Upper lobe of left lung (tissue), 6 donors: Measurements from ENCODE around the gene DYNC2LI1. TPM values are rescaled to one million over a fixed set of nuclear protein-coding genes. Genes with fewer than 3 reads are reported as not detected.

Experiments
- ATAC-seq, 2 donors: fragments of 200-7000 bp; cut with Tn5 transposase; one replicate each; pipeline ENCODE4 v1.9.1; 2022; ENCODE audit warnings: mild to moderate bottlenecking in 2 of 2, moderate library complexity in 2 of 2; ENCODE audit not compliant: low FRiP score in 2 of 2
- DNase-seq, 2 donors: peaks; one replicate each; pipeline ENCODE4 v3.0.0-alpha.2; 2019 to 2020
- H3K27ac ChIP-seq, 4 donors: fragments of 200-600 bp; sonication (generic); one replicate each; pipeline ENCODE4 v1.5.1; 2016 to 2019
- H3K27me3 ChIP-seq, 4 donors: fragments of 200-600 bp; sonication (generic); one replicate each; pipeline ENCODE4 v1.5.1; 2017 to 2019
- H3K36me3 ChIP-seq, 4 donors: fragments of 200-600 bp; sonication (generic); one replicate each; pipeline ENCODE4 v1.5.1; 2016 to 2019
- H3K4me1 ChIP-seq, 4 donors: fragments of 200-600 bp; sonication (generic); one replicate each; pipeline ENCODE4 v1.5.1; 2018 to 2019
- H3K4me3 ChIP-seq, 4 donors: fragments of 200-600 bp; sonication (generic); one replicate each; pipeline ENCODE4 v1.5.1; 2017 to 2019; ENCODE audit warnings: mild to moderate bottlenecking in 2 of 4, moderate library complexity in 1 of 4
- H3K9me3 ChIP-seq, 4 donors: fragments of 200-600 bp; sonication (generic); one replicate each; pipeline ENCODE4 v1.5.1; 2018 to 2019
- EP300 ChIP-seq, 4 donors: sonication (generic); formaldehyde crosslinking; IDR thresholded peaks; one replicate each; pipeline ENCODE4 v1.5.1; 2017; ENCODE audit warnings: antibody characterized with exemption in 4 of 4, control low read depth in 2 of 4
- POLR2A ChIP-seq, 4 donors: fragments of 450-650 bp; IDR thresholded peaks; one replicate each; pipeline ENCODE4 v1.5.1; 2016 to 2017; ENCODE audit warnings: antibody characterized with exemption in 4 of 4, mild to moderate bottlenecking in 2 of 4
- POLR2AphosphoS5 ChIP-seq, 2 donors: sonication (generic); formaldehyde crosslinking; IDR thresholded peaks; one replicate each; pipeline ENCODE4 v1.5.1; 2017; ENCODE audit warnings: antibody characterized with exemption in 2 of 2
- WGBS, 2 donors: methylation state at CpG; one replicate each; pipeline ENCODE4 v1.1.5; 2017 to 2018; 5-methylcytosine and 5-hydroxymethylcytosine counted together
- total RNA-seq, 6 donors: library from RNA; depleted of rRNA in 4 of 6; stranded (reverse); fragments of >200 nt in 4 of 6; gene quantifications; one replicate each; pipeline versions ENCODE4 v1.1.0 to v1.2.1, GENCODE V29; 2016 to 2021
- TF ChIP-seq, protein P1 (sequence below), 6 experiments: fragments of 450-650 bp in 4 of 6; fragments of 200-600 bp in 2 of 6; sonication (generic) in 2 of 6; IDR thresholded peaks; one replicate each; pipeline ENCODE4 v1.5.1; 2016 to 2019; ENCODE audit warnings: antibody characterized with exemption in 6 of 6
- donor health status: DM: no; HTN: no; CAD: no; lungs with moderate emphysema.
- donor health status: DM: no; HTN: yes; CAD: no; lungs with severe emphysema.

DYNC2LI1 gene
- total RNA-seq, 6 donors from 2014 or later: 15.8 to 58.2 (median 18.1) TPM

DNA sequence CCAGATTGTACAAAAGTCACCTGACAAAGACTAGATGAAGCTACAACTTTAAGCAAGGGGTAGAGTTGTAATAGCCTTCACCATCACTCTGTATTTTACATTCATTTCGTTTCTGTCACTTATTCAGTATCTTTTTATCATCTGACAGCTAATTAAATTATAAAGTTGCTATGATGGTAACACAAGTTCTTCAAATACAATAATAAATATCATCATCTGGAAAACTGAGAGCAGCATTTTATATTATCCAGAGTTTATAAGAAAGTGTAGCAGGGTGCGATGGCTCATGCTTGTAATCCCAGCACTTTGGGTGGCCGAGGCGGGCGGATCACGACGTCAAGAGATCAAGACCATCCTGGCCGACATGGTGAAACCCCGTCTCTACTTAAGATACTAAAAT is 21.1 kb downstream of the DYNC2LI1 start:
- Histone ChIP-seq H3K4me1 (peaks cover 0 to 3% (median 0%) of the 10 kb centered on the region in 4 donors), H3K27ac (no peak overlapping the region), H3K27me3 (no peaks in the 10 kb centered on the region), H3K9me3 (no peaks in the 10 kb centered on the region), H3K4me3 (no peak overlapping the region), H3K36me3 (peaks cover 0 to 36% (median 7%) of the 10 kb centered on the region in 4 donors)
- TF ChIP-seq, protein P1, sequence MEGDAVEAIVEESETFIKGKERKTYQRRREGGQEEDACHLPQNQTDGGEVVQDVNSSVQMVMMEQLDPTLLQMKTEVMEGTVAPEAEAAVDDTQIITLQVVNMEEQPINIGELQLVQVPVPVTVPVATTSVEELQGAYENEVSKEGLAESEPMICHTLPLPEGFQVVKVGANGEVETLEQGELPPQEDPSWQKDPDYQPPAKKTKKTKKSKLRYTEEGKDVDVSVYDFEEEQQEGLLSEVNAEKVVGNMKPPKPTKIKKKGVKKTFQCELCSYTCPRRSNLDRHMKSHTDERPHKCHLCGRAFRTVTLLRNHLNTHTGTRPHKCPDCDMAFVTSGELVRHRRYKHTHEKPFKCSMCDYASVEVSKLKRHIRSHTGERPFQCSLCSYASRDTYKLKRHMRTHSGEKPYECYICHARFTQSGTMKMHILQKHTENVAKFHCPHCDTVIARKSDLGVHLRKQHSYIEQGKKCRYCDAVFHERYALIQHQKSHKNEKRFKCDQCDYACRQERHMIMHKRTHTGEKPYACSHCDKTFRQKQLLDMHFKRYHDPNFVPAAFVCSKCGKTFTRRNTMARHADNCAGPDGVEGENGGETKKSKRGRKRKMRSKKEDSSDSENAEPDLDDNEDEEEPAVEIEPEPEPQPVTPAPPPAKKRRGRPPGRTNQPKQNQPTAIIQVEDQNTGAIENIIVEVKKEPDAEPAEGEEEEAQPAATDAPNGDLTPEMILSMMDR (IDR thresholded peaks at IDR 0.05): no peak
- ATAC-seq (no peak), DNase-seq (no peak)
- WGBS, 2 donors: 75 to 79% methylated on average over 9 of the region's 9 CpGs

DNA sequence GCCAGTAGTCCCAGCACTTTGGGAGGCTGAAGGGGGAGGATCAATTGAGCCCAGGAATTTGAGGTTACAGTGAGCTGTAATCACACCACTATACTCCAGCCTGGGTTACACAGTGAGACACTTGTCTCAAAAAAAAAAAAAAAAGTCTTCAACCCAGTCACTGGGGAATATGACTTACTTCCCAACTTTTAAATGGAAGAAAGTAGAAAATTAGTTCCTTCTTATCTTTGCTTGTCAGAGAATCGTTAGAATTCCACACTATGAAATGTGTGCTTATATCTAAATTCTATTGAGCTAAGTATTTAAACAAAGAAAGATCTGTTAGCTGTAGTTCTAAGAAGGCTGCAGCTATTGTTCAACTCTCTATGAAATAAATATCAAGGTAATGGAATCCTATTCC is 22.4 kb downstream of the DYNC2LI1 start:
- DNase-seq (no peak), ATAC-seq (no peak)
- Histone ChIP-seq H3K27ac (no peak overlapping the region), H3K9me3 (no peaks in the 10 kb centered on the region), H3K36me3 (peaks cover 0 to 32% (median 7%) of the 10 kb centered on the region in 4 donors), H3K4me3 (no peak overlapping the region), H3K4me1 (peaks cover 0 to 3% (median 0%) of the 10 kb centered on the region in 4 donors), H3K27me3 (no peaks in the 10 kb centered on the region)
- TF ChIP-seq POLR2AphosphoS5 (IDR thresholded peaks at IDR 0.05) (no peak), POLR2A (IDR thresholded peaks at IDR 0.05) (no peak), EP300 (IDR thresholded peaks at IDR 0.05) (no peak)
- TF ChIP-seq, protein P1 (IDR thresholded peaks at IDR 0.05): no peak
- WGBS, 2 donors: 72 to 74% methylated on average over 1 of the region's 1 CpG

DNA sequence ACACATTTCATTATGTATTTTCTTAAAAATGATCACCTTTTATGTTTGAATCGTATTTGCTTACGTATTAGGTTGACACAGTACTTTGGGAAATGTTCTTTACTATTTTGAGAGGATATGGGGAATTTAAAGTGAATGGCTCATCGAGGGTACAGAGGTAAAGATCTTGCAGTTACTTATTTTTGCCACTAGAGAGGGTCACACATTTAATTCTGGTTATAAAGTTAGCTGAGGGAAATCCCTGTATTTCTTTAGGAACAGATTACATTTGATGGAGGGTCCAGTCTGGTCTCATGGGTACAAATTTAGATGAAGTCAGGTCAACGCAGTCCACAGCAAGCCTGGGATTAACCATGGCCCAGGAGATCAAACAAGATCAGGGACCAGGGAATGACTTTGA is 24.5 kb downstream of the DYNC2LI1 start:
- 83 to 87% methylated on average over 4 of the region's 4 CpGs for WGBS, 2 donors
- TF ChIP-seq POLR2A (IDR thresholded peaks at IDR 0.05): no peak
- TF ChIP-seq, protein P1 (IDR thresholded peaks at IDR 0.05): no peak
- TF ChIP-seq POLR2AphosphoS5 (IDR thresholded peaks at IDR 0.05): no peak
- no peak for TF ChIP-seq EP300 (IDR thresholded peaks at IDR 0.05)
- Histone ChIP-seq H3K36me3 (peaks cover 0 to 26% (median 3%) of the 10 kb centered on the region in 4 donors), H3K4me1 (no peaks in the 10 kb centered on the region), H3K27me3 (no peaks in the 10 kb centered on the region), H3K9me3 (no peaks in the 10 kb centered on the region), H3K27ac (no peak overlapping the region), H3K4me3 (no peak overlapping the region)
- ATAC-seq (no peak), DNase-seq (no peak)

GRCh38 chr2:43800894-43801293 is 27.1 kb downstream of the DYNC2LI1 start:
- no peaks in the 10 kb centered on the region for H3K4me1 ChIP-seq
- peaks cover 0 to 32% (median 7%) of the 10 kb centered on the region in 4 donors for H3K36me3 ChIP-seq
- TF ChIP-seq, protein P1 (IDR thresholded peaks at IDR 0.05): no peak
- no peak for TF ChIP-seq POLR2AphosphoS5 (IDR thresholded peaks at IDR 0.05)
- TF ChIP-seq POLR2A (IDR thresholded peaks at IDR 0.05): no peak
- DNase-seq (no peak), ATAC-seq (no peak)
- H3K27ac ChIP-seq: no peak overlapping the region
- H3K9me3 ChIP-seq: no peaks in the 10 kb centered on the region
- H3K27me3 ChIP-seq: no peaks in the 10 kb centered on the region
- H3K4me3 ChIP-seq: no peak overlapping the region

DNA sequence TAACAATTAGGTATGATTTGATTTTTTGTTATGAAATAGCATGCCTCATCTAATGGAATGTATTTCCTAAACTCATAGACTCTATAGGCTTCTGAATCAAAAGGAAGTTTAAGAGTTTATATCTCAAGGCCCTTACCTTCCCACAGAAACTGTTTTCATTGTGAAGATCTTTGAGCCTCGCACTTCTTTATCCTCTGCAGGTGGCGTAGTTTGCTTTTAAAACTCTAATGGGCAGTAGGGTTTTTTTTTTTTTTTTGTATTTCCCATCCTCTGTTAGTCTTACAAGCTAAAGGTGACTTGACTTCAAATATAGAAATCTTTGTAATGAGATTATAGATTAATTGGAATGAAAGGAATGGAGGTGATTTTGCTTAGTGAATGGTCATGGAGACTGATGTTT is 28.3 kb downstream of the DYNC2LI1 start:
- no peak for ATAC-seq
- TF ChIP-seq POLR2AphosphoS5 (IDR thresholded peaks at IDR 0.05): no peak
- TF ChIP-seq POLR2A (IDR thresholded peaks at IDR 0.05): no peak

More for the DNA sequence above, 28.3 kb downstream of the DYNC2LI1 start:
- Histone ChIP-seq H3K27me3 (no peaks in the 10 kb centered on the region), H3K4me3 (no peak overlapping the region), H3K9me3 (no peaks in the 10 kb centered on the region), H3K4me1 (no peaks in the 10 kb centered on the region), H3K36me3 (peaks cover 2 to 26% (median 8%) of the 10 kb centered on the region in 4 donors), H3K27ac (no peak overlapping the region)
- 94 to 95% methylated on average over 2 of the region's 2 CpGs for WGBS, 2 donors
- no peak for DNase-seq
